NCI-H1694 (cell line): ENCODE measurements around the gene KDM4C.
A peak's percentile ranks its signal among the peaks of the same experiment; 100 is the strongest.
"Not testable (repeated sequence)": the region's sequence is repeated elsewhere in the genome, so short reads cannot be mapped to it uniquely, and the experiment has no call there.

ENCODE experiments used
- DNase-seq: peaks from one replicate; lab custom pipeline; 2025; lab: John Stamatoyannopoulos, UW

The KDM4C gene

DNA sequence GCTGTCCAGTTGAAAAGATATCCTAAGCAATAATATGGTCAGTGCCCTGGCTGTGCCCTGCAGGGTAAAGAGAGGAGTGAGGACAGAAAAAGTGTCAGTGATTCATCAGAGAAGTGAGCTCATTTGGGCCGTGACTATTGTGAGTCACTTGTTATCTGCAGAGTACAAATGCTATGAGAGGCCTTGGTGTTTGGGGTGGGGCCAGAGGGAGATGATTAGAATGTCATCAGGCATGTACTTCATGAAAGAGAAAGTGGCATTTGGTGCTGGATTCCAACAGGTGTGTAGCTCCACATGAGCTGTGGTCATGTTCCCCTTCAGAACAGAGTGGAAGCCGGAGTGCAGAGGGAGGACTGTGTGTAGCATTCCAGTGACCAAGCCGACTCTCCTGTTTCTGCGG lies 174.1 kb downstream of the KDM4C start:
- DNase-seq = no peak

DNA sequence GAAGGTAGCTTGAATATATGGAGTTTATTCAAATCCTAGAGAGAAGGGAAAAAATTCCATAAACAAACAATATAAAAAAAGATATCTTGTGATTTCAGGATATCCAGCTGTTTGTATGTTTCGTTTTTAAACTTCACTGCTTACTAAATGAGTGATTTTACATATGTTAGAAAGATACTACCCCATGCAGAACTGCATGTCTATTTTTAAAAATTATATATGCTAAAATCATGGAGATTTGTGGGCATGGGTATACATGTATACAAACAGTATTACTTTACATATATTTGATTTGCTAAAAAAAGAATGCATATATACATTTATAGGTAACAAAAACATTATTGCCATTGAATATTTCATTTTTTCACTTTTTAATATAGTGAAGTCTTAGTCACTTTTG lies 178.3 kb downstream of the KDM4C start:
- DNase-seq = no peak

DNA sequence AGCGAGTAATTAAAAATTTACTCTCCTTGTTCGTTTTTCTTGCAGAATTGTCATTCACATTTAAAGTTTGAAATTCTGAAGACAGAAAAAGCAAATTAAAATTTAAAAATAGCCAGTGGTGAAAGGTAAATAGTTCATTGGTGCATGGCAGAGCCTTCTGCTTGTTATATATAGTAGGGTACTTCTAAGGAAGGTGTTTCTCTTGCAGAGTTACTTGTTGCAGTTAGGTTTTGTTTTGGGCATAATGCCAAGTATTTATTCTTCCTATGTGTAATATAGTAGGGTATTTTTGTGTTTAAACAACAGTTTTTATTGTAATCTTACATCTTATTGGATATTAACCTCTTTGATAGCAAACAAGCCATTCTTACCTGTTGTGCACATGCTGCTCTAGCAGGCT lies 179.4 kb downstream of the KDM4C start:
- no peak for DNase-seq

DNA sequence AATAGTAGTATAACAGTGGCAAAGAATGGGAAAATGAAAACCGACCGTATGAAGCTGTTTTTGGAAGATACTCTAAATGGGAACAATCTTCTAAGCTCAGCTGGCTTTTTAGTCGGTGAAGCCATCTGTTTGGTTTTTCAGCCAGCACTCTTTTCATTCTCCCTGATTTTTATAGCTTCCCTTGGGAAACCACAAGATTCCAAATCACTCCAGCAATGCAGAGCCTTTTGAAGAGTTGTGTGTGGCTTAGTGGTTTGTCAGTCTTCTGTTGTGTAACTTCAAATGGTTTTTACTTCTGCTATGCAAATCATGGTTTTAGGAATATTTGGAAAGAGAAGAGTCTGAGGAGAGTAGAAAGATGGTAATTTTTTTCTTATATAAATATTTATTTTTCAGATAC lies 180.7 kb downstream of the KDM4C start:
- no peak for DNase-seq

DNA sequence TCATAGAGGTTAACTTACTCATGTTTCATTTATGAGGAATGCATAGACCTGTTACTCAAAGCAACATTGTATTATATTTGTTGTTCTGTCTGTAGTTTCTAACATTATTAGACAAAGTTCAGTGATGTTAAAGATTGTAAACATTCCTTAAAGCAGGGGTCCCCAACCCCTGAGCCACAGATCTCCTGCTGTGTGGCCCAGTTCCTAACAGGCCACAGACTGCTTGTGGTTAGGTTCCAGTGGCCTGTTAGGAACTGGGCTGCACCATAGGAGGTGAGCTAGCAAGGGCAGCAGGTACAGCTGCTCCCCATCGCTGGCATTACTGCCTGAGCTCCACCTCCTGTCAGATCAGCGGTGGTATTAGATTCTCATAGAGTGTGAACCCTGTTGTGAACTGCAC lies 181.1 kb downstream of the KDM4C start:
- DNase-seq = no peak

DNA sequence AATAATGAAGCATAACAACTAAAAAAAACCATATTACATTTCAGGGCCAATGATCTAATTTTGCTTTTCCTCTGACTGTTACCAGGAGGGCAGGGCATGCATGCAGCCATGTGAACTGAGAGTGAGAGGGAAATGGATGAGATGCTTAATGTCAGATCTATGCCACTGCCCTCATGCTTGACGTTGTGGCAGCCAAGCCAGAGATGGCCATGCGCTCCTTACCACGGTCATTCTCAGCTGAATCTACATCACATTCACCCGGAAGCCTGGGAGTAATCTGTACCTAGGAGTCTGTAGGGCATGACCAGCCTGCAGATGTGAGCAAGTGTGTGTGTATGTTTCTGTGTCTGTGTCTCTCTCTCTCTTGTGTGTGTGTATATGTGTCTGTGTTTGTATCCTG lies 183.7 kb downstream of the KDM4C start:
- DNase-seq = no peak

DNA sequence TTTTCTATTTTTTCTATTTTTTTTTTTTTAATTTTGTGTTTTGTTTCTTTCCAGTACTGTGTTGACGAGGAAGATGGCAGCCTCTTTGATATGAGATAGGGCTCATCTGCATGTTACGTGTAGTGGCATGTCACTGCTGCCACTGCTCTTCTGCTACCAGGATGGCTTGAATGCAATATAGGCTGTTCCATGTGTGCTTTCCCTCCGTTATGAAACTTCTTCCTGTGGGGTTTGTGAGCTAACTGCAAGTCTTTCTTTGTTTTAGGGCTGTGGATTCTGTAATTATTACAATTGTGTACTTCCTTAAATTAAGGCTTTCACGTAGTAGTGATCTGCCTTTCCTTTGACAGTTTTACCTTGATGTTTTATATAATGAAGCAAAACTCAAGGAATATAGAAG lies 184.6 kb downstream of the KDM4C start:
- no peak for DNase-seq

DNA sequence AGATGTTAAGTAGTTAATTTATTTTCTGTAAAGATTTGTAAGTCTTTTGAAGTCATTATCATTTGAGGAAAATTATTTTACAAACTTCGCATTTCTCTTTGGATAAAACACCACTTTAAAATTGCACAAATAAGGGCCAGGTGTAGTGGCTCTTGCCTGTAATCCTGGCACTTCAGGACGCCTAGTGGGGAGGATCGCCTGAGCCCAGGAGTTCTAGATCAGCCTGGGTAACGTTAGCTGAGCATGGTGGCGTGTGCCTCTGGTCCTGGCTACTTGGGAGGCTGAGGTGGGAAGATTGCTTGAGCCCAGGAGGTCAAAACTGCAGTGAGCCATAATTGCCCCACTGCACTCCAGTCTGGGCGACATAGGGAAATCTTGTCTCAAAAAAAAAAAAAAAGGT lies 185.5 kb downstream of the KDM4C start:
- no peak for DNase-seq

DNA sequence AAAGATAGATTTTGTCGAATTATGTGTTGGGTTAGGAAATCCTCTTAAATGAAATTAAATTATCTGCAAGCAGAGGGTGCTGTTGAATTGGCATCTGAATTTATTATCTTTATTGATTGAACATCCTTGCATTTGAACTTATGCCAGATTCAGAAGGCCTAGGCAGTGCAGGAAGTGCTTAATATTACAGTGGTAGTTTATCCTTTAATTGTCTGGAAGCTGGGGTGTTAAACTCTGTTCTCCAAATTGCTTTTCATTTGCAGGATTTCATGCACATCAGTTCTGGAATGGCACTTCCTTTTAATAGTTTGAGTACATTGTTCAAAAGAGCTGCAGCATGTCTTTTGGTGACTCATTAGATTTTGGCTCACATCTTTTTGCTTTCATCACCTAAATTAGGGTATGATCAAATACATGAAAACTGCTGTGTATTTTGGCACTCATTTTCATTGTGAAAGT lies 186.3 kb downstream of the KDM4C start:
- DNase-seq = peak; percentile 16

DNA sequence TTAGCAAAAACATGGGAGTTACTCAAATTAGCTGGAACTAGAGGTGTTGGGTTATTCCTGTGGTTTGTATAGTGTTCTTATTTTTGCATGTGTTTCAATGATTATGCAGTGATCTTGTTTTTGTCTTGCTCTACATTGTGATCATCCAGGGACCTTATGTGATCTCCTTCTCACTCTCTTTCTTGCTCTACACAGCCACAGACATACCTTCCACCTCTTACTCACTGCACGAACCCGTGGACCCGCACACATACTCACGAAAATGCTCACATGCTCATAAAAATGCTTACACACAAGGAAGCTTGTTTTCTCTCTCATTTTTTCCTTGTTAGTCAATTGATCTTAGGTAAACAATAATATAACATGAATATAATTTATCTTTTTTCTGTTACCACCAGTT lies 187.1 kb downstream of the KDM4C start:
- DNase-seq = no peak

DNA sequence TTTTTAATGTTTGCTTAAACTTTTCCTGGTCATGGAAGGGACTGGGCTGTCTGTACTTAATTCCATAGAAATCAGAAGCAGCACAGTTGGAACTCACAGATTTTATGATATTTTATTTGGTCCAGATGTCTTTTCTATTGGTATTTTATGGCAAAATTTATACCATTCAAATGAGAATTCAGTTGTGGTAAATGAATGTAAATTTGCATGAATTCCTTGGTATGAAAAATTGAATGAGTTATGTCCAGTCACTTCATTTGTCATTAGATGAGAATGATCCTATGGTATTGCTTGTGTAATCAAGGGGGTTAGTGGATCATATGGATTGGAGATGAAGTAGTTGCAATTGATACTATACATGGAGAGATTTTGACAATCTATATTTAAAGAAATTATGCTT lies 188.0 kb downstream of the KDM4C start:
- no peak for DNase-seq

DNA sequence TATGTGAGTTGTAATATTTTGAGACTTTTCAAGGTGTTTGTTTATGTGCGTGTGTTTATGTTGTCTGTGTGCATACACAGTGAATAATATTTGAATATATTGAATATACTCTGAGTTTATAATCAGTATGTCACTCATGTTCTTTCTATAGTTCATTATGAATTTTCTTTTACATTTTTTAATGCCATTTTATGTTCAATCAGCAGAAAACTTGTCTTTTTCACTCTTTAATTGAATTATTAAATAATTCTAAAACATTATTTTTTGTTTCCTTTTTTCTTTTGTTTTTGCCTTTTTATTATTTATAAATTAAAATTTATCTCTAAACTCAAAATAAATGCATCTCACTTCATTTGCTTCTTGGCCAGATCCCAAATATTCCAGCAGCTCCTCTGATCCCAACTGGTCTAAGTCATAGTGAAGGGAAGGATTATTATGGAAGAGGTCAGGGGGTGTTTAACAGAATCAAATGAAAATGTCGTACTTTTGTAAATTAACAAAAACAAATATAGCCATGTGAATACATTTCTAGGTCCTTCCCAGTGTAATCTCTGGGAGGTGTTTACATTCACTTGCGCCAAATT lies 188.9 kb downstream of the KDM4C start:
- DNase-seq = no peak

DNA sequence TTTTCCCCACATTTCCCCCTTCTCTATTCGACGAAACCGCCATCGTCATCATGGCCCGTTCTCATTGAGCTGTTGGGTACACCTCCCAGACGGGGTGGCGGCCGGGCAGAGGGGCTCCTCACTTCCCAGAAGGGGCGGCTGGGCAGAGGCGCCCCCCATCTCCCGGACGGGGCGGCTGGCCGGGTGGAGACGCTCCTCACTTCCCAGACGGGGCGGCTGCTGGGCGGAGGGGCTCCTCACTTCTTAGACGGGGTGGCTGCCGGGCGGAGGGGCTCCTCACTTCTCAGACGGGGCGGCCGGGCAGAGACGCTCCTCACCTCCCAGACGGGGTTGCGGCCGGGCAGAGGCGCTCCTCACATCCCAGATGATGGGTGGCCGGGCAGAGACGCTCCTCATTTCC lies 191.1 kb downstream of the KDM4C start:
- not testable (repeated sequence) for DNase-seq

DNA sequence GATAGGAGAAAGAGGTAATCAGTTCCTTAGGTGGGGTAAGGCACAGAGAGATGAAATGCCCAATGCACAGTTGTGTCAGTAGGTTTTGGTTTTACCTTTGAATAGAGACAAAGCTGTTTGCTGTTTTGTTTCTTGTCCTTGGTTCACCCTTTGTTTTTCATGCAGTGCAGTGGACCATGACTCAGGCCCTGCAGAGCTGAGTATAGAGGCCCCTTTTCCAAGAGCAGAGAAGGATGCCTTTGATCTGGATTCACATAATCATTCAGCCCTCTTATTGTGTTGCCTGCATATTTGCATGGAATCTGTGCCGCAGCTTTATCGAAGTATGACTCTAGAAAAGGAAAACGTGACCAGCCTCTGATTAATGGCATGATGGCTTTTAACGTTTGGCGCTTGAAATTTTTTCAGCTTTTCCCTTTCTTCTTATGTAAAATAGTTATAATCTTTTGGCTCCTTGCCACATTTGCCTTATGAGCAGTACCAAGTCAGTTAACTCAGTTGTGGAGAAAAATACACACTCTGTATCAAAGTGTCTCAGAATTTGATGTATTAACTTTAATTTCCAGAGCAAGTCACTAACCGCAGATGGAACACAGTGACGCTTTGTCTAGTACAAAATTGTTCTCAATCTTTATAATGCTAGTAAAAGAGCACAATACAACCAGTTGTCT lies 197.6 kb downstream of the KDM4C start:
- no peak for DNase-seq

DNA sequence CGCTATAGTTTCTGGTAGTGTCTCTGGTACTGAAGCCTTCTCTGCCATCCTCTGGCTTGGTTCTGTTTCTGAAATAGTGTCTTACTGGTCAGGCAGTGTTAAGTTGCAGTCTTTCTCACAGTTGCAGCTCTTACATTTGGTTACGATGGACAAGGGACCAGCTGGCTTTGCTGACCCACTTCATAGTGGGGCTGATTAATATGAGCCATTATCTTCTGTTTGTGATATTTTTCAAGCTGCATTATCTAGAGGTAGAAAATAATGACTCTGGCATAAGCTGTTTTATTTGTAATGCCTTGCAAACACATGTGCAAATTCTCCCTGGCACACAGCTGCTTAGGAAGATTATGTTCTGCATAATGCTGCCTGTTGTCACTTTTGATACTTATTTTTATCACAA lies 199.1 kb downstream of the KDM4C start:
- no peak for DNase-seq

DNA sequence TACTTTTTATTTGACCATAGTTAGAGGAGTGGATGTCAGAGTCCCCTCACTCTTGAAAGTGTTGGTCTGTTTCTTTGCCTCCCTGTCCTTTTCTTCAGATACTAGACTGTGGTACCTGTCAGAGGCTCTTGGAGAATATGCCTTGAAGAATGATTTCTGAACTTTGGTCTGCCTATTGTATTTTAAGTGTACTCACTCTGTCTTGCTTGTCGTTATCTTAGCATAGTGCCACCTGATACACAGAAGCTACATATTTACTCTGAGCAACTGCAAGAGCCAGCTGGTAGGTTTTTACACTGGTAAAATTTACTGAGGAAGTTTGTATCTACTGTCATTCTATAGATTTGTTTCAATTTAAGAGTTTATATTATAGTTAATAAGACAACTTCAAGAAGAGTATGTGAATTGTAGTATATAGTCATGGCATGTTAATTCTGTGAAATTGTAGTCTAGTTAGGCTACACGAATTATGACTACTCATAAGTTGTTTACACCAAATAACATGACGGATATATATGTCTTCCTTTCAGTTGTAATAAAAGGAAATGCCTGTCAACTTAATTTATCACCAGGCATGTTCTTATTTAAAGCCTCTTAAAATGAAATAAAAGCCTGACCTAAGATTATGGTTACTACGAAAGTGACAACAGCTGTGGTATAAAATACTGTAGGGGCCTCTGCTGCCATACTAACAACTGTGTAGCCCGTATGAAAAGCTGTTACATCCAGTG lies 201.7 kb downstream of the KDM4C start:
- no peak for DNase-seq

DNA sequence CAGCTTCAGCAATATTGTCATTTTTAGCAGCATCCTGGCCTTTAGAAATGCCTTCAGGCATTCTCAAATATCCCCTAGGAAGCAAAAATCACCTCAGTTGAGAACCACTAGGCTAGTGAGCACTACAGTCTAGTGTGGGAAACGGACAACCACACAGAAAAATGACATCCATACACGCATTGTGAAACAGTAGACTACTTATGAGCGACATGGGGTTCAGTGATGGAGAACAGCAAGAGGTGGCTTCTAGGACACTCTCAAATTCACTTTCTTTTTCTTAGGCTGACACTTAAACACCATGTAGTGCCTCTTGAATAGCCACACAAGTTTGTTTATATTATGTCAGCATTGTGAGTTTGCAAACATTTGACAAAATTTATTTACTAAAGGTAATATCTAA lies 203.0 kb downstream of the KDM4C start:
- no peak for DNase-seq

DNA sequence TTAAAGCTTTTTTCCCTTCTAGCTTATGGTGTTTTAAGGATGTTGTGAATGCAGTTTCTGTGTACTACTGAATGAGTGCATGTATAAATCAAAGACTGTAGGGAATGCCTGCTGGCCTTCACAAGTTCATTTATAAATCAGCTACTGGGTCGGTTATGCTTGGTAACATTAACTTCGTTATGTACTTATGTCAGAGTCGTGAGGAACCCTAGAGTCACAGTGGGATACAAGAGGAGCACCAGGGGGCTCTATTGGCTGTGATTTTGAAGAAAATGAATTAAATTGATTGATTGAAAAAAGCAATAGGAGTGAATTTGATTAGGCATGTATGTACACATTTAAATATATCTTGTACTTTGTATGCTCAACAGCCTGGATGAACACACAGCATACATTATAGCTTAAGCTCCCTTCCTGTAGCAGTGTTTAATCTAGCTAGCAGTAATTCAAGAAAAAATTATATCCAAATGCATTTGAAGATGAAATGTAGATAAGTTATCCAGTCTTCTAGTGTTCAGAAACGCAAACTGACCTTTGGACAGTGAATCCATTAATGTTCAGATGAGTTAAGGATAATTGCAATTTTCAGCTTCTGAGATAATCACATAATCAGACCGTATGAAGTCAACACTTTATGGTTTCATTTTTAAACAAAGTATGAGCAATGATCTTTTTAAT lies 204.2 kb downstream of the KDM4C start:
- no peak for DNase-seq

DNA sequence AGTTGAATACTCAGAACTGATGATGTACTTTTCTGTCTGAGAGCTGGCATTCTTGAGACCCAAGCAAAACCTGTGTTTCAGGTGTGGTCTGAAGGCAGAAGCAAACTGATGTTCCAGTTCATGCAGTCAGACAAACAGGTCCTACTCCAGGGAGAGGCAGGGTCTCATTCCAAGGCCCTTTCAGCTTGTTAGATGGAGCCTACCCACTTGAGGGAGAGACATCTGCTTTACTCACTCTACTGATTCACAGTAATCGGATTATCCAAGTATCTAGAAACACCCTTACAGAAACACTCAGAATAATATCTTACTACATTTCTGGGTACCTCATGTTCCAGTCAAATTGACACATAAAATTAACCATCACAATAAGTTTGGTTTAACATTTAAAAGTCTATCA lies 207.8 kb downstream of the KDM4C start:
- DNase-seq = no peak

DNA sequence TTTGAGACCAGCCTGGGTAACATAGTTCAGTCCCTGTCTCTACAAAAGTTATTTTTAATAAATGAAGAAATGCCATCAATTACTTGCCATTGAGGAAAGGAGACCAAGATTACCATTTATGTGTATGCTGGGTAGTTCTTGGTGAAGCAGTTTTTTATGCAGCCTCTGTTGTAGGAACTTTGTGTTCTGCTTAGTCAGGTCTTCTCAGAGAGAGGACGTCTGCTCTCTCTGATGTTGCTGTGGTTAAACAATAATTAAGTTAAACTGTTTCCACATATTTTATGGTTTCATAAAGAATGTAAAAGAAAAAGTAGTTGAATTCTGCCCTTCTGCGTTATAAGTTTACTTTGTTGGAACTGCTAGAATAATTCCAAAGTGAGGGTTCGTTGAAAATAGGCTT lies 210.5 kb downstream of the KDM4C start:
- no peak for DNase-seq

DNA sequence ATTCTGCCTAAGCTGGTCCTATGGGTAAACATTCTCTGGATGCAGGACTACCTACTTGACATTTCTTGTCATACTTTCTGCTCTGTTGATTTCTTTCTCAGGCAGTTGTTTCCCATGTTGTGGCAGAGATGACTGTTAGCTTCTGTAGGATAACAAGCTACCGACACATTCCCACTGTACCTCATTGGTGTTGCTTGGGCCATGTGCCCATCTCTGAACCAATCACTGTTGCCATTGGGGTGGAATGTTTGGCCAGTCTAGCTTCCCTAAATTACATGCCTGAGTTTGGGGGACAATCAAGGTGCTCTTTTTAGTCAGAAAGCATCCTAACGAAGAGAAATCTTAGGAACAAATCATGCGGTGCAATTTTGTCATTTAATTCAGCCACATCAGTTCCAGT lies 212.0 kb downstream of the KDM4C start:
- DNase-seq = no peak

DNA sequence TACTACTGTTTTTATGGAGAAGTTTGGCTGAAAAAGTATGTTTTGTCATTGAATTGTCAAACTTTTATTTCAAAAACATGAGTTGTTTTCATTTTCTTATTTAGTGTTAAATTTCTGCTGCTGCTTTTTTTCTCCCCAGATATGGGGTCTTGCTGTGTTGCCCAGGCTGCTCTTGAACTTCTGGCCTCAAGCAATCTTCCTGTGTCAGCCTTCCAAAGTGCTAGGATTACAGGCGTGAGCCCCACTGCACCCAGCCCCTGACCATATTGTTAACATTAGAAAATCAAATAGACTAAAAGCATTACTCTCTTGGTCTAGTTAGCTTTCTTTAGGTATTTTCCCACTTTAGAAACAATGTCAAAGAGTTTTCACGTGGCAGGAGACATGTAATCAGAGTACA lies 215.3 kb downstream of the KDM4C start:
- no peak for DNase-seq

DNA sequence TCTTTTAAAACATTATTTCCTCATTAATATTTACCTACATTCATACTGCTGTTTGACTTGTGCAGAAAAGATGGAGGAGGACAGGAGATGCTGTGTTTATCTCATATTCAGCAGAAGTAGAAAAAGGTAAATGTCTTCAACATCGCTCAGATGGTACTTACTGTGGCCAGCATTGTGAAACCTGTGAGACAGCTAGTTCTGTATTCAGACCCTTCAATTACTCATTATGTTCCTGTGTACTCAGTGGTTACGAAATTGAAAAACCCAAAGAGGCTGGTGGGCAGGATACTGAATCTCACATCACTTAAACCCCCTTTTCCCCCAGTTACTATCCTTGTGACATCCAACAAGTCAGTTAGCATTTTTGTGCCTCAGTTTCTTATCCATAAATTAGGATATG lies 216.0 kb downstream of the KDM4C start:
- DNase-seq = no peak
